ENCODE data around the gene MTG2.

MTG2 gene

GRCh38 chr20:62163986-62164762 is 18.7 kb upstream of the MTG2 start:
- FAIRE-seq, result no peak

GRCh38 chr20:62164879-62165761 is 17.7 kb upstream of the MTG2 start:
- FAIRE-seq, result no peak

GRCh38 chr20:62165762-62166399 is 16.9 kb upstream of the MTG2 start:
- FAIRE-seq, result no peak

GRCh38 chr20:62167474-62167873 is 15.4 kb upstream of the MTG2 start:
- FAIRE-seq, result no peak

GRCh38 chr20:62168061-62168460 is 14.8 kb upstream of the MTG2 start:
- FAIRE-seq, result no peak

- FAIRE-seq, result no peak
Observed at GRCh38 chr20:62168890-62169435, 13.9 kb upstream of the MTG2 start.

- FAIRE-seq, result no peak
Observed at GRCh38 chr20:62170536-62170935, 12.3 kb upstream of the MTG2 start.

GRCh38 chr20:62171245-62171644 is 11.6 kb upstream of the MTG2 start:
- no peak for FAIRE-seq

- FAIRE-seq, result no peak
Observed at GRCh38 chr20:62172666-62173065, 10.2 kb upstream of the MTG2 start.

GRCh38 chr20:62174021-62174804 is 8.6 kb upstream of the MTG2 start:
- FAIRE-seq, result no peak

GRCh38 chr20:62174870-62175624 is 7.8 kb upstream of the MTG2 start:
- no peak for FAIRE-seq

- FAIRE-seq, result no peak
Observed at GRCh38 chr20:62175711-62176110, 7.1 kb upstream of the MTG2 start.

GRCh38 chr20:62176866-62177265 is 6.0 kb upstream of the MTG2 start:
- no peak for FAIRE-seq

GRCh38 chr20:62177307-62177706 is 5.5 kb upstream of the MTG2 start:
- no peak for FAIRE-seq

- FAIRE-seq, result no peak
Observed at GRCh38 chr20:62178316-62179161, 4.3 kb upstream of the MTG2 start.

- no peak for FAIRE-seq
Observed at GRCh38 chr20:62179162-62179504, 3.7 kb upstream of the MTG2 start.

- no peak for FAIRE-seq
Observed at GRCh38 chr20:62181808-62182207, 1.0 kb upstream of the MTG2 start.

GRCh38 chr20:62183426-62184142 is 756 bp downstream of the MTG2 start:
- FAIRE-seq, result no peak

- no peak for FAIRE-seq
Observed at GRCh38 chr20:62186096-62186426, 3.2 kb downstream of the MTG2 start.
